Activated CD4-positive, alpha-beta T cell treated with anti-CD3 and anti-CD28 coated beads, Interleukin-2, amount 10 ng/mL, durations not matched to agents 7 days and 5 days (primary cell): ENCODE measurements around the gene LAMA2. TPM values are rescaled to one million over a fixed set of nuclear protein-coding genes. Genes with fewer than 3 reads are reported as not detected.
A peak's percentile ranks its signal among the peaks of the same experiment; 100 is the strongest.

Source experiments
- CTCF ChIA-PET: fragments of 350-600 bp; sonication (Branson Sonifier 250); formaldehyde crosslinking; loops from one replicate; lab custom pipeline; 2021; ENCODE audit warnings: antibody characterized with exemption; lab: Charles Lee
- POLR2A ChIA-PET: fragments of 350-600 bp; sonication (Branson Sonifier 250); formaldehyde crosslinking; loops from one replicate; lab custom pipeline; 2021; ENCODE audit warnings: antibody characterized with exemption; lab: Charles Lee
- DNase-seq: peaks from one replicate; pipeline ENCODE4 v3.0.0-alpha.2; 2020
- H3K27ac Mint-ChIP-seq: one replicate; pipeline ENCODE4 v1.8.0; 2021; ENCODE audit warnings: mild to moderate bottlenecking, moderate library complexity, mixed read lengths
- H3K27me3 Mint-ChIP-seq: one replicate; pipeline ENCODE4 v1.8.0; 2021; ENCODE audit warnings: mixed read lengths
- H3K36me3 Mint-ChIP-seq: one replicate; pipeline ENCODE4 v1.8.0; 2021; ENCODE audit warnings: low read depth, mixed read lengths
- H3K4me1 Mint-ChIP-seq: one replicate; pipeline ENCODE4 v1.8.0; 2021; ENCODE audit warnings: mixed read lengths
- H3K4me3 Mint-ChIP-seq: one replicate; pipeline ENCODE4 v1.8.0; 2021; ENCODE audit warnings: mild to moderate bottlenecking, moderate library complexity, mixed read lengths
- H3K9me3 Mint-ChIP-seq: one replicate; pipeline ENCODE4 v1.8.0; 2021; ENCODE audit warnings: mixed read lengths
- total RNA-seq, 2 experiments: library from RNA; stranded (reverse); gene quantifications; one replicate each; pipeline ENCODE4 v1.2.3, GENCODE V29; 2021

The LAMA2 gene
- total RNA-seq, 2 experiments from 2014 or later: 0.02 to 0.05 TPM

DNA sequence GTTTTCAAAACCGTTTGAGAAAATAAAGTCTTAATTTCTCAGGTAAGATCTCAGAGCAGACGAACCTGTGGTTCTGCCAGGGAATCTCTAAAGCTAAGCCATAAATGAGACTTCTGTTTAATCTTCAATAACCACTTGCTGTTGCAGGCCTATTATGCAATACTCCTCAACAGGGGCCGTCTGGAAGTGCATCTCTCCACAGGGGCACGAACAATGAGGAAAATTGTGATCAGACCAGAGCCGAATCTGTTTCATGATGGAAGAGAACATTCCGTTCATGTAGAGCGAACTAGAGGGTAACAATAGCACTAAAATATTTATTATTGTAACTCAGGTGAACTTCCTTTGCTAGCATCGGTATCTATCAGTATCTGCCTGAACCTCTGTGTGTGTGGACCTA lies 603.4 kb downstream of the LAMA2 start:
- Mint-ChIP-seq H3K4me1 (peaks cover 25% of the 10 kb centered on the region), H3K36me3 (peaks cover 3% of the 10 kb centered on the region), H3K9me3 (peaks cover 6% of the 10 kb centered on the region), H3K4me3 (no peak overlapping the region), H3K27ac (no peak overlapping the region), H3K27me3 (no peaks in the 10 kb centered on the region)
- DNase-seq: no peak
- ChIA-PET POLR2A (no interaction called here), CTCF (interaction anchor here (0.6 to 1.7 kb wide), 6 partner anchors 11 to 1727 kb away, joined by 3 to 6 read pairs (median 4); no protein-coding TSS in a partner anchor)

DNA sequence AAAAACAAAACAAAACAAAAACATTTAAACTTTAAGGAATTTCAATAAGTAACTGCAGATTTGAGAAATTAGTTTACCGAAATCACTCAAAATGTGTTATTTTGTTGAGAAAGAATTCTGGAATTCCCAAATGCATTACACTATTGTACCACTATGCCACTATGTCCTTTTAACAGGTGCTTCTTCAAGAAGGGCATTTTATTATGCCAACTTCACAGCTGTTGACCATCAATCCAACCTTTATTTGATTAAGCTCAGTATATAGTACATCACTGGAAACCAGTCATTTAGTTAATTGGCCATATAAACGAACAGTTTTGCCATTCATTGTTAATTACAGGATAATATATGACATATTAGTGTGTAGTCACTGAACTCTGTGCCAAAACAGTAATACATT lies 605.4 kb downstream of the LAMA2 start:
- no peaks in the 10 kb centered on the region for H3K27me3 Mint-ChIP-seq
- no peak overlapping the region for H3K4me3 Mint-ChIP-seq
- H3K36me3 Mint-ChIP-seq: peaks cover 5% of the 10 kb centered on the region
- H3K9me3 Mint-ChIP-seq: peaks cover 9% of the 10 kb centered on the region
- peaks cover 31% of the 10 kb centered on the region for H3K4me1 Mint-ChIP-seq
- no peak for DNase-seq
- no peak overlapping the region for H3K27ac Mint-ChIP-seq
- ChIA-PET CTCF (no interaction called here), POLR2A (no interaction called here)

DNA sequence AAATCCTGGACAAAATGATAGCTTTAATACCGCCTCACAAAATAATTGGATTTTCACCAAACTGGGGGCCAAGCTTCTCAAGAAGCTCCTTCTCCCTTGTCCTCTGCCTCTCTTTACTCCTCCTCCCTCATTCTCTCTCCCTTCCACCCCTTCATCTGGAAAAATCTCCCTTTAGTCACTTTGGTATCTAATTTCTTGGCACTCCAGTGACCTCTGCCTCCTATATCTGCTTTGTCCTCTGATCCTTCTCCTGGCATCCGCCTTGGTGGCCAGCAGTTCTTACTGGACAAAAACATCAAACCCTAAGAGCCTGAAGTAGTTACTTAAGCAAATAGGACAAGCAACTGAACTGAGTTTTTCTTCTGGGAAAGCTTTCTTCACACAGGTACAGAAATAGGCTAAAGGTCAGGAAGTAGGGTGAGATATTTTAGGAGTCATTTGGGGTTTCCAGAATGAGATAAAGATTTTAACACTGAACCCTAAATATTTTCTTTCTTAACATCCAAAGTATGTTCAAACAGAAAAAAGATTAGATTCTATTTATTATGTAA lies 606.4 kb downstream of the LAMA2 start:
- no peaks in the 10 kb centered on the region for H3K27me3 Mint-ChIP-seq
- ChIA-PET CTCF (no interaction called here), POLR2A (no interaction called here)
- H3K4me3 Mint-ChIP-seq: no peak overlapping the region
- peaks cover 31% of the 10 kb centered on the region for H3K4me1 Mint-ChIP-seq
- H3K9me3 Mint-ChIP-seq: peaks cover 10% of the 10 kb centered on the region
- DNase-seq: no peak
- H3K36me3 Mint-ChIP-seq: peaks cover 5% of the 10 kb centered on the region
- peak overlapping the region; percentile 47 for H3K27ac Mint-ChIP-seq

DNA sequence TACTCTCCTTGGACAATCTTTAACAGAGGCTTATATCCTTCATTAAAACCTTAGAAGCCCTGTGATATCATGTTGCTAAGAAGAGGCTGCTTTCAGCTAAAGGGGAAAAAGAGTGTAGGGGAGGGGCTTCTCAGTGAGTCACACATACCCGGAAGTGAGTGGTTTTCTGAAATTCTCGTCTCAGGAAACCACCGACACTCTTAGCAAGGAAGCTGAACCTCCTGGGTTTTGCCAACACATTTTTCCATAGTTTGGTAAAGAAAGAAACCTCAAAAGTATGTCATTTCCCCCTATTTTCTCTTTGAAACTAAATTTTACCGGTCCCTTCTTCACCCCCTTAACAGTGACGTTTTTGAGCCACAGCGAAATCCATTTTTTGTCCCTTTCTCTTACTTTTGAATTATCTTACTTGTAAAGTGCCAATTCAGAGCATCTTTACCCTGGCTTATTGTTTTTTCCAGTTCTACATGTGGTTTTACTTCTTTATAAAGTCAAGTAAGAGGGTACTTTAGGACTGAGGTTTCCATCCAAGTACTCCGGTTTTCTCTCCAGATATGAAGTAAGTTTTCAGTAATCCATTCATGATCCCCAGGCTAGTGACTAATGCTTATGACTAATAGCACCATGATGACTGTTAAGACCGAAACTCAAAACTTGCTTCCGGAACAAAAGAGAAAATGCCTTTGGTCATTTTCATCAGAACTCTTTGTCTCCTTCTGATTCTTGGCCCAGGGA lies 607.8 kb downstream of the LAMA2 start:
- peaks cover 35% of the 10 kb centered on the region for H3K4me1 Mint-ChIP-seq
- H3K9me3 Mint-ChIP-seq: peaks cover 10% of the 10 kb centered on the region
- peaks cover 5% of the 10 kb centered on the region for H3K36me3 Mint-ChIP-seq
- POLR2A ChIA-PET: no interaction called here
- DNase-seq: peak; percentile 74
- CTCF ChIA-PET: interaction anchor here (1.4 to 1.6 kb wide), 2 partner anchors 11 to 78 kb away, joined by 3 to 8 read pairs; no protein-coding TSS in a partner anchor
- H3K27me3 Mint-ChIP-seq: no peaks in the 10 kb centered on the region
- peak overlapping the region; percentile 61 for H3K4me3 Mint-ChIP-seq
- H3K27ac Mint-ChIP-seq: peak overlapping the region; percentile 94

DNA sequence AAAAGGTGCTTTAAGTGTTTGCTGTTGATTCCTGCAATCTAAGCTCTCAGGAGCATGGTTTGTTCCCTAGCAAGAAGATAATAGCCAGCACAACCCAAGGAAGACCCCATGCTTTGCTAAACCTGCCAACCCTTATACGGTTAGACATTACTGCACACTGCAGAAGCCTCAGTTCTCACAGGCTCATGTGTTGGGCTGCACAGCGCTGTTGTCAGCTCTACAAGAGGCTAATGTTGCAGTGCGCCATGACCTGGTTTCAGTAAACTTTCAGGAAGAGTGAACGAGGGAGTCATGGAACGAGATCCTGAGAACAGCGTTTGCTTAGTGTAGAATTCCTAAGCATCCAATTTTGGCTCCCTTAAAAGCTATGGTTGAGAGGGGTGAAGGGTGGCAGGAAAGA lies 608.5 kb downstream of the LAMA2 start:
- CTCF ChIA-PET: interaction anchor here (1.4 to 1.6 kb wide), 2 partner anchors 10 to 77 kb away, joined by 3 to 8 read pairs; no protein-coding TSS in a partner anchor
- no peak for DNase-seq
- H3K9me3 Mint-ChIP-seq: peaks cover 10% of the 10 kb centered on the region
- peaks cover 5% of the 10 kb centered on the region for H3K36me3 Mint-ChIP-seq
- peak overlapping the region; percentile 61 for H3K4me3 Mint-ChIP-seq
- H3K27me3 Mint-ChIP-seq: no peaks in the 10 kb centered on the region
- peaks cover 37% of the 10 kb centered on the region for H3K4me1 Mint-ChIP-seq
- POLR2A ChIA-PET: no interaction called here
- H3K27ac Mint-ChIP-seq: peak overlapping the region; percentile 94

DNA sequence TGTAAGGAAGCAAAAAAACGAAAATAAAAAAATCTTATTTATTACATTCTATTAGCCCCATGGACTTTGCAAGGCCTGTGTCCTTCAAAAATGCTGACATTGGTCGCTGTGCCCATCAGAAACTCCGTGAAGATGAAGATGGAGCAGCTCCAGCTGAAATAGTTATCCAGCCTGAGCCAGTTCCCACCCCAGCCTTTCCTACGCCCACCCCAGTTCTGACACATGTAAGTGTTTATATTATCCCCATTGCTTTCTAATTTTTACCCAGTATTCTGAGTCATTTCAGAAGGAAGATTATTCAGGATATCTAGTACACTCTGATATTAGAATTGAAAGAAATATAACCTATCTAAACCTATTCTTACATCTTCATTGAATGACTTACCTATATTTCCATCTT lies 609.3 kb downstream of the LAMA2 start:
- ChIA-PET CTCF (no interaction called here), POLR2A (no interaction called here)
- Mint-ChIP-seq H3K27me3 (no peaks in the 10 kb centered on the region), H3K4me3 (no peak overlapping the region), H3K36me3 (peaks cover 5% of the 10 kb centered on the region), H3K9me3 (peaks cover 10% of the 10 kb centered on the region), H3K27ac (no peak overlapping the region), H3K4me1 (peaks cover 37% of the 10 kb centered on the region)
- DNase-seq: no peak

DNA sequence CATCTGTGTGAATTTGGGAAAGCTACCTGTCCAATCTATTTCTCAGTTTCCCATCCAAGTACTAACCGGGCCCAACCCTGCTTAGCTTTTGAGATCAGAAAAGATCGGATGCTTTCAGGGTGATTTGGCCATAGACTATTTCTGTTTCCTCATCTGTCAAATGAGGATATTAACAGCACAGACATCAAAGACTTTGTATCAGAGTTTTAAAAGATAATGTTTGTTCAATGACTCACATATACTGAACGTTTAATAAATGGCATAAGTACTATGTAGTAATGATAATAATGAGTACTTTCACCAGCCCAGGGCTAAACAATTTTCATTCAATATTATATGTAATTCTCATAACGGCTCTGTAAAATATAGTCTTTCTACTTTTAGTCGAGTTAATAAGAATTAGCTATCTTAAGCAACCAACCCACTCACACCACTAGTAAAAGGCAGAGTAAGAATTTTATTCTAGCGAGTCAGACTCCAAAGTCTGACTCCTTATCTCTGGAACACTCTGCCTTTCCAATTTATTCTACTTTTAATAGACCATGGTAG lies 610.5 kb downstream of the LAMA2 start:
- Mint-ChIP-seq H3K27me3 (no peaks in the 10 kb centered on the region), H3K27ac (no peak overlapping the region), H3K4me1 (peaks cover 37% of the 10 kb centered on the region), H3K36me3 (peaks cover 5% of the 10 kb centered on the region), H3K4me3 (no peak overlapping the region), H3K9me3 (peaks cover 10% of the 10 kb centered on the region)
- no peak for DNase-seq
- ChIA-PET CTCF (interaction anchor here (0.8 to 1.0 kb wide), 2 partner anchors 19 to 27 kb away, joined by 3 read pairs; no protein-coding TSS in a partner anchor), POLR2A (no interaction called here)

DNA sequence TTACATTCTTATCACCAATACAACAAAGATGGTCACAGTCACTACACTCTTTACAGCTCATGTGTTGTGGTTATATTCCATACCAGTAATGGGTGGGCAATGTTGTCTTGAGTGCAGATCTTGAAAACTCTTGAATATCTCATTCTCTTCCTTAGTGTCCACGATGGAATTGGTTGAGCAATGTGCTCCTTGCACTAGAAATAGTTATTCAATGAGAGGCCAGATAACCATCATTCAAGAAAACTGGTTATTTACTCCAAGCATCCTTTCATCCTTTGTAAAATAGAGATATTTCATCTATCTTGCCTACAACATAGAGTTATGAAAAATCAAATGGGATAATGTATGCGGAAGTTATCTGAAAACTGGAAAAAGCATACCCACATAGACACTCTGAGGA lies 611.2 kb downstream of the LAMA2 start:
- H3K27me3 Mint-ChIP-seq: no peaks in the 10 kb centered on the region
- H3K4me3 Mint-ChIP-seq: no peak overlapping the region
- DNase-seq: no peak
- H3K27ac Mint-ChIP-seq: no peak overlapping the region
- CTCF ChIA-PET: interaction anchor here (0.8 to 1.0 kb wide), 2 partner anchors 19 to 28 kb away, joined by 3 read pairs; no protein-coding TSS in a partner anchor
- H3K9me3 Mint-ChIP-seq: peaks cover 7% of the 10 kb centered on the region
- H3K36me3 Mint-ChIP-seq: peaks cover 5% of the 10 kb centered on the region
- POLR2A ChIA-PET: no interaction called here
- H3K4me1 Mint-ChIP-seq: peaks cover 39% of the 10 kb centered on the region

DNA sequence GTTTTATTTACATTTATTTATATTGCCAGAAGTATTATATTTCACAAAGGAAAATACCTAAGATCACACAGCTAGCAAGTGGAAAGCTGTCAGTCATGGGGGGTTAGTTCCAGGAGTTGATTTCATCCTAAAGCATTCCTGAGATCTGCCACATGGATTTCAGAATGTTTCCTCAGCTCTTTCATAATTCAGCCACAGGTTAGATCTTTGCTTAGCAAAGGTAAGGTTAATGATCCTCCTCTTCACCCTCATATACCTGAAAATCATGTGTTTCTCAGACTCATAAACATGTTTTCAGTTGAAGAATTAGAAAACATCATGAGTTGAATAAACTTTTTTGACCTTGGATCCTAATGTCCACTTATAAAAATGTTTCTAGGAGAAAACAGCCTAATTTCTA lies 611.6 kb downstream of the LAMA2 start:
- Mint-ChIP-seq H3K9me3 (peaks cover 4% of the 10 kb centered on the region), H3K4me3 (no peak overlapping the region), H3K27me3 (no peaks in the 10 kb centered on the region), H3K36me3 (peaks cover 2% of the 10 kb centered on the region), H3K4me1 (peaks cover 40% of the 10 kb centered on the region), H3K27ac (no peak overlapping the region)
- no peak for DNase-seq
- CTCF ChIA-PET: interaction anchor here (0.8 to 1.0 kb wide), 2 partner anchors 20 to 28 kb away, joined by 3 read pairs; no protein-coding TSS in a partner anchor
- POLR2A ChIA-PET: no interaction called here

DNA sequence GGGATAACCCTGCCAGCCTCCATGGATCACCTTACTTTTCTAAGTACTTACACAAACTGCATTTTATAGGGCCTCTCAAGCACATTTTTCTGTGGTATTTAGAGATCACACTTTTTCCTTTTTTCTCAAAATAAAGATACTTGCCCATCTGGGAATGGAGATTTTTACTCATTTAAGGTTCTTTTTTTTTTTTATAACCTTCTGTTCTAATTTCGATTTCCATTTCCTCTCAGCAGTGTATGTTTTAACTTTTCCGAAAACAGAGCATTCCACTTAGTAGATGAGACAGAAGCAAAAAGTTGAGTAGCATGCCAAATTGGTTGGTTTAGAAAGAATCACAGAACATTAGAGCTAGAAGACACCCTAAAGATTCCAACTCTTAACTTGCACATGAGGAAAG lies 612.7 kb downstream of the LAMA2 start:
- POLR2A ChIA-PET: no interaction called here
- peak overlapping the region; percentile 47 for H3K27ac Mint-ChIP-seq
- H3K4me1 Mint-ChIP-seq: peaks cover 30% of the 10 kb centered on the region
- peaks cover 2% of the 10 kb centered on the region for H3K36me3 Mint-ChIP-seq
- H3K9me3 Mint-ChIP-seq: peaks cover 4% of the 10 kb centered on the region
- CTCF ChIA-PET: no interaction called here
- H3K27me3 Mint-ChIP-seq: no peaks in the 10 kb centered on the region
- no peak for DNase-seq
- H3K4me3 Mint-ChIP-seq: no peak overlapping the region

DNA sequence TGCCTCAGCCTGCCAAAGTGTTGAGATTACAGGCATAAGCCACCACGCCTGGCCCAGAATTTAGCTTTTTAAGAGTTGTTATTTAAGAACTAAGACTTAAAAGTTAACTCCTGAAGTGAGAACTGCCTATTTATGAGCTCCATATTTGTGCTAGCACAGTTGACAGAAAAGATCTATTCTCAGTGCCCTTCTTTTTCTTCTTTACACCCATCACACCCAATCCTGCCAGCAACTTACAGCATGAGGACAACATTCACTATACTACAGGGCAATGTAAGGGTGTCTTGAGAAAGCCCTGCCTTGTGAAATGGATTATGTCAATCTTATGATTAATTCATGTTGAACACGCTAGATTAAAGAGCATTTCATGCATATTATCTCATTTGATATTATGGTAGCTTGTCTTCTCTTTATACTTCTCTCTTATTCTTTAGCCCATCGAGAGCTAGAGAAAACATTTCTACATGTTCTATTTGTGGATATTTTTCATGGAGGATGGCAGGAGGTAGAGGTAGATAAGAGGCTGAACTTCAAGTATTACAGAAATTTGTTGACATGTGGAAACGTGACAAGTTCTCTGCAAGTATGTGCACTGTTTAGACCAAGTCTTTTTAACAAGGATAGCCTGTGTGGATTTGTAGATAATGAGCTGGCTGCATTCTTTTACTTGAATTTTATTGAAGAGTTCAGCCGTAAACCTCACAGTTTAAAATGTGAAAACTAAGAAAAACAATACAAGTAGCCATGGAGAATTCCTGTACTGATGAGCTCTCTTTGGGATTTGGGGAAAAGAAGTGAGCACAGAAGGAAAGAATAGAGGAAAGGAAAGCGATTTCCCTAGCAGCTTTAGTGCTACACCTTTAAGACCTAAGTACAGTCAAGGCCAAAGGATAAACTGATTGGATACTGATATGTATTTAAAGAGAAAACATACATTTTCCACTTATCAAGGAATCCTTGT lies 614.8 kb downstream of the LAMA2 start:
- POLR2A ChIA-PET: no interaction called here

DNA sequence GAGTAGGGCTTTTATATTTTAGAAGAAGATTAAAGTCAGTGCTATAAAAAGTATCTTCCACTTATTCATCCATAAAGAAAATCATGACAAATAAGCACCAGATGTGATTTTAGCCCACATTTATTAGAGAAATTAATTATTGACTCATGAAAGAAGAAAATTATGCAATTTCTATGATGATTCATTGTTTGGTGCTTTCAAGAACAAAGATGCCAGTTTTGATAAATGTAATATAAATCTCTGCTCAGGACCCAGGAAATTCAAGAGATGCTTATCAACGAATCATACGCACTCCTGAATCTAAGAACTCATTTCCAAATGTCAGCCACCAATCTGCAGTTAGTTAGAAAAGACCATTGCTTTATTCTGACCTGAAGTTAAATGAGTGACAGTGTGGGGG lies 615.6 kb downstream of the LAMA2 start:
- Mint-ChIP-seq H3K27me3 (no peaks in the 10 kb centered on the region), H3K27ac (no peak overlapping the region), H3K9me3 (peaks cover 1% of the 10 kb centered on the region), H3K4me3 (no peak overlapping the region), H3K36me3 (no peaks in the 10 kb centered on the region), H3K4me1 (peaks cover 27% of the 10 kb centered on the region)
- POLR2A ChIA-PET: no interaction called here
- CTCF ChIA-PET: interaction anchor here (1.4 to 1.6 kb wide), 2 partner anchors 13 to 16 kb away, joined by 3 to 6 read pairs; no protein-coding TSS in a partner anchor
- DNase-seq: no peak

More for the DNA sequence above, 614.8 kb downstream of the LAMA2 start:
- Mint-ChIP-seq H3K4me1 (peaks cover 27% of the 10 kb centered on the region), H3K27ac (no peak overlapping the region), H3K27me3 (no peaks in the 10 kb centered on the region), H3K36me3 (no peaks in the 10 kb centered on the region), H3K9me3 (peaks cover 1% of the 10 kb centered on the region), H3K4me3 (no peak overlapping the region)
- no peak for DNase-seq
- CTCF ChIA-PET: interaction anchor here (1.3 to 1.6 kb wide), 3 partner anchors 12 to 269 kb away, joined by 3 to 6 read pairs (median 3); no protein-coding TSS in a partner anchor
